Common myeloid progenitor, CD34-positive (primary cell): ENCODE measurements around the gene ANKS1A.

ENCODE experiments used
- CTCF ChIA-PET: fragments of 350-600 bp; sonication (Branson Sonifier 250); formaldehyde crosslinking; loops from one replicate; lab custom pipeline; 2021; ENCODE audit warnings: antibody characterized with exemption; lab: Charles Lee
- POLR2A ChIA-PET: fragments of 350-600 bp; sonication (Branson Sonifier 250); formaldehyde crosslinking; loops from one replicate; lab custom pipeline; 2021; ENCODE audit warnings: antibody characterized with exemption; lab: Charles Lee
- DNase-seq, 3 donors: peaks; one replicate each; pipeline versions ENCODE4 v3.0.0 to v3.0.0-alpha.2; 2013
- H3K27ac ChIP-seq, 2 experiments: 1 replicate in 1 of 2; 2 replicates in 1 of 2; pipeline ENCODE4 v1.7.0; 2013; ENCODE audit warnings: inconsistent platforms in 2 of 2, low read length in 2 of 2, mild to moderate bottlenecking in 2 of 2, low read depth in 1 of 2, moderate library complexity in 1 of 2; ENCODE audit not compliant: severe bottlenecking in 2 of 2, insufficient read depth in 1 of 2, poor library complexity in 1 of 2
- H3K27me3 ChIP-seq, 5 experiments: replicated peaks in 2 of 5; 1 replicate in 3 of 5; 2 replicates in 2 of 5; pipeline versions ENCODE4 v1.6.1 to v1.7.0; 2013; ENCODE audit warnings: low read length in 4 of 5, mild to moderate bottlenecking in 2 of 5, moderate library complexity in 2 of 5, inconsistent platforms in 1 of 5; ENCODE audit not compliant: insufficient read depth in 5 of 5, control insufficient read depth in 4 of 5
- H3K36me3 ChIP-seq, 4 experiments: 1 replicate in 2 of 4; 2 replicates in 2 of 4; pipeline versions ENCODE4 v1.6.1 to v1.7.0; 2013; ENCODE audit warnings: low read length in 3 of 4, control low read depth in 1 of 4, mild to moderate bottlenecking in 1 of 4; ENCODE audit not compliant: control insufficient read depth in 4 of 4, insufficient read depth in 4 of 4
- H3K4me1 ChIP-seq, 4 experiments: 1 replicate in 3 of 4; 2 replicates in 1 of 4; pipeline versions ENCODE4 v1.6.1 to v1.7.1; 2013; ENCODE audit warnings: low read length in 3 of 4, mild to moderate bottlenecking in 3 of 4, control low read depth in 1 of 4, inconsistent platforms in 1 of 4, moderate library complexity in 1 of 4; ENCODE audit not compliant: control insufficient read depth in 4 of 4, insufficient read depth in 4 of 4; ENCODE audit errors: control extremely low read depth in 1 of 4
- H3K4me3 ChIP-seq, 7 experiments: 1 replicate in 4 of 7; 2 replicates in 3 of 7; pipeline versions ENCODE4 v1.5.1 to v1.7.0; 2013; ENCODE audit warnings: mild to moderate bottlenecking in 7 of 7, low read length in 6 of 7, moderate library complexity in 6 of 7, inconsistent platforms in 2 of 7, low read depth in 2 of 7, control low read depth in 1 of 7; ENCODE audit not compliant: insufficient read depth in 4 of 7, control insufficient read depth in 1 of 7; ENCODE audit errors: extremely low read depth in 1 of 7
- H3K9me3 ChIP-seq, 5 experiments: 1 replicate in 4 of 5; 2 replicates in 1 of 5; pipeline versions ENCODE4 v1.6.1 to v1.7.1; 2013; ENCODE audit warnings: low read length in 4 of 5, mild to moderate bottlenecking in 2 of 5, inconsistent platforms in 1 of 5, low read depth in 1 of 5, moderate library complexity in 1 of 5; ENCODE audit not compliant: control insufficient read depth in 4 of 5, insufficient read depth in 2 of 5; ENCODE audit errors: control extremely low read depth in 1 of 5
- WGBS: methylation state at CpG from one replicate; pipeline ENCODE4 v1.1.5; 2013; ENCODE audit not compliant: insufficient coverage; 5-methylcytosine and 5-hydroxymethylcytosine counted together

The ANKS1A gene

DNA sequence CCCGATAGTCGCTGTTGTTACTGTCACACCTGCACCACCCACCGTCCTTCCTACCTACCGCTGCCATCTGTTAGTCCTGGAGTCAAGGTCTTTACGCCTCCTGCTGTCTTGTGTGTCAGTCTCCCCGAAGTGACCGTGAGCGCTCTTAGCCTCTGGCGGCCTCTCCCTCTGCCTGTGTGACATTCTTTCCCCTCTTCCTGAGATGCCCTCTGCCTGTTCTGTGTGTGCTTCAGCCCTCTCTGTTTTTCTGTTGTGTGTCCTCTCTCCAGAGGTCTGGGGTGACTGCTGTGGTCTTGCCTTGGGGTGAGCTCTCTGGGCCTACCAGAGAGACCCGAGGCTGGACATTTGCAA, 197.2 kb downstream of the ANKS1A start:
- Histone ChIP-seq H3K36me3 (peaks cover 16 to 70% (median 47%) of the 10 kb centered on the region in 4 experiments), H3K4me3 (no peak overlapping the region), H3K4me1 (peaks cover 0 to 24% (median 21%) of the 10 kb centered on the region in 4 experiments), H3K27me3 (no peaks in the 10 kb centered on the region), H3K9me3 (peaks cover 0 to 2% (median 0%) of the 10 kb centered on the region in 5 experiments), H3K27ac (no peak overlapping the region)
- 98% methylated on average over 9 of the region's 10 CpGs for WGBS
- ChIA-PET POLR2A (no interaction called here), CTCF (no interaction called here)
- no peak for DNase-seq

DNA sequence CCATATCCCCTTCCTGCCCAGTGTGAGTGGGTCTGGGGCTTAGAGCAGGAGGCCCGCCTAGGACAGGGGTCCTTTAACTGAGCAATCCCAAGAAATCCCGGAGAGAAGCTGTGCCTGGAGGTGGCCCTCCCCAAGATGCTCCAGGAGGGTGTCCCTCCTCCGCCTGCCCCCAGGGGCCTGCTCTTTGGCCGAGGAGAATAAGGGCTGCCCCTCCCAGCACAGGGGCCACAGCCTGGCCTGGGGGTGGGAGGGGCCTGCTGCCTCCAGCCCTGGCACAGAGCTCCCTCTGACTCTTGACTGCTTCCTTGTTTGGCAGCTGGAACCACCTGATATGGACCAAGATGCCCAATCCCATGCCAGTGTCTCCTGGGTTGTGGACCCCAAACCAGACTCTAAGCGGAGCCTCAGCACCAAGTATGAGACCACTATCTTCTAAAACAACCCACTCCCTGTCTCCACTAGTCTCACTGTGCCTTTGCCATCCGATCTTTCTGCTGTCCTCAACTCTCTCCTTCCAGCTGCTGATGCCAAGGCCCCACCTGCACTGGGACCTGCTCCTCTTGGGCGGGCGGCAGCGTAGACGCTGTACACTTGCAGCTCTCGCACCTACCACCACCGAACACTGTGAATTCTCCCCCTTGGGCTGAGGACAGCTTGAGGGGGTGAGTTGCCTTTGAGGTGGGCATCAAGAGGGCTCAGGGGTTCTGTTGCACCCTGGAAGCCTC, 197.7 kb downstream of the ANKS1A start:
- Histone ChIP-seq H3K27ac (no peak overlapping the region), H3K36me3 (peaks cover 16 to 72% (median 46%) of the 10 kb centered on the region in 4 experiments), H3K27me3 (no peaks in the 10 kb centered on the region), H3K9me3 (peaks cover 0 to 2% (median 0%) of the 10 kb centered on the region in 5 experiments), H3K4me3 (no peak overlapping the region), H3K4me1 (peaks cover 0 to 18% (median 15%) of the 10 kb centered on the region in 4 experiments)
- CTCF ChIA-PET = no interaction called here
- no peak for DNase-seq
- POLR2A ChIA-PET = no interaction called here
- WGBS = 96% methylated on average over 8 of the region's 12 CpGs

DNA sequence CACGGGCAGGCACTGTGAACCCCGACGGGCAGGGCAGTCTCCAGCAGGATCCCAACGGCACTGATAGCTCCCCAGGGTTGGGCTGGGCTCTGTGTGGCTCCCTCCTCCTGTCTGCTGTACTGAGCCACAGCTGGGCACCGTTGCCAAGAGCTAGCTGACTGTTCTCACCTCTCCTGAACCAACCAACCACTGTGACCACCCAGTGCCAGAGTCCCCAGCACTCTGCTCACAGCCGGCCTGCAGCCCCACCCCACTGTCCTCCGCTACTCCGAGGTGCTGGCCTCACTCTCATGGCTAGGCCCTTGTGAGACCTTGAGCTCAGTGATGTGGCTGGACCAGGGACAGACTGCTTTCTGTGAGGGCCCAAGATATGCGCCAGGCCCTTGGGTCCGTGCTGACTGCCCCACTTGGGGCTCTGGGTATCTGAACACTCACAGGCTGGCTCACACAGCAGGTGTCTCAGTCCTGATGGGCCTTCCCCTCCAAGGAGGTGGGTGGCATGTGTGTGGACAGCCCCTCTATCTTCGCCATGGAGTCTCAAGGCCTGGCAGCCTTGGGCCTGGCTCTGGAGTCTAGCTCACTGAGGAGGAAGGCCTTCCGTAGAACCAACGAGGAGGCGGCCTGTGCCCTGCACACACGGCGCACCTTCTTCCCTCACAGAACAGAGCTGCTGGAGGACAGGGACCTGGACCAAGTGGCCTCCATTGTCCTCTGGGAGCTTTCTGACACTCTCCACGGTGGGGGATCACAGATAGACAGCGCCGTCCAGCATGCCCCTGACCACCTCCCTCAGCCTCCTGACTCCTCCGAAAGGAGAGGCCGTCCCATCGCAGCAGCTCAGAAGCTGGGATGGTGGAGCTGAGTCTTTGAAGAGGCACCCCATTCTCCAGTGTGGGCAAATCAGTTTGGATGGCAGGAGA, 198.6 kb downstream of the ANKS1A start:
- no peak for DNase-seq
- no peaks in the 10 kb centered on the region for H3K27me3 ChIP-seq
- peaks cover 16 to 66% (median 41%) of the 10 kb centered on the region in 4 experiments for H3K36me3 ChIP-seq
- ChIA-PET CTCF (no interaction called here), POLR2A (no interaction called here)
- H3K27ac ChIP-seq = no peak overlapping the region
- peaks cover 0 to 12% (median 9%) of the 10 kb centered on the region in 4 experiments for H3K4me1 ChIP-seq
- 99% methylated on average over 19 of the region's 22 CpGs for WGBS
- H3K4me3 ChIP-seq = no peak overlapping the region
- peaks cover 0 to 2% (median 0%) of the 10 kb centered on the region in 5 experiments for H3K9me3 ChIP-seq

DNA sequence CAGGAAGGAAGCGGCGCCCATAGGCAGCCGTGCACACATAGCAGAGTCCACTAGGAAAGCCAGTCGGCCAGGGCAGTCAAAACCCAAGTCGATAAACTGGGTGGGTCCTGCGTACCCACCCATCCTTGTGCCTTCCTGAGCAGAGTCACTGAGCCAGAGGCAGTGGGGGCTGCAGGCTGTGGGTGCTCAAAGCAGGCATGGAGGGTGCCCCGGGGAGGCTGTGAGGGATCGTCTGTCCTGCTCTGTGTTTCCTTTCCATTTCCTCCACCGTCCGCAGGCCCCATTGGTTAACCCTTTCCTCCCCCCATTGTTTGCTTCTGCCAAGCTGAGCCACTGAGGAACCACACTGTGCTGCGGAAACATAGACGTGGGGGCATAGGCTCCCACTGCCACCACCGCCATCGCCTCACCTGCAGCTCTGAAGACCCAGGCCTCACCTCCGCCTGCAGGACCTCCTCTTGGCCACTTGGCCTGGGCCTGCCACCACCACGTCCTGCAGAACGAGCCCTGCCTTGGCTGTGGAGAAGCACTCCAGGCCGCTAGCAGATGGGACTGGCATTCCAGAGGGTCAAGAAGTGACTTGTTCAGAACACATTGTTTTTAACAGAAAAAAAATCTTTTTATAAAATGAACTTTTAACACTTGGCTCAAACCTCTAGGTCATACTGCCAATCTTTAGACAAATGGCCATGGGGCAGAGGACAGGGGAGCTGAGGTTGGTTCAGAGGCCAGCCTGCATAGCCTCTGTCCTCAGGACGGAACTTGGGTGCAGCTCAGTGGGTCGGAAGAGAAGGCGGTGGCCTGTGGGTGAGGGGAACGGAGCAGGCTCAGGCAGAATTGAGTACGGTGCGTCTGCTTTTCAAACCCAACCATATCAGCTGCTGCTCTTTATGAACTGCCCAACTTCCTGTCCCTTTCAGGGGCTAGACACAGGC, 199.5 kb downstream of the ANKS1A start:
- ChIA-PET POLR2A (interaction anchor here (0.5 kb wide), 1 partner anchor 16 kb away, joined by 4 read pairs; no protein-coding TSS in a partner anchor), CTCF (no interaction called here)
- Histone ChIP-seq H3K27me3 (no peaks in the 10 kb centered on the region), H3K4me3 (no peak overlapping the region), H3K4me1 (peaks cover 0 to 12% (median 9%) of the 10 kb centered on the region in 4 experiments), H3K9me3 (peaks cover 0 to 2% (median 0%) of the 10 kb centered on the region in 5 experiments), H3K36me3 (peaks cover 12 to 57% (median 36%) of the 10 kb centered on the region in 4 experiments), H3K27ac (no peak overlapping the region)
- DNase-seq = no peak
- WGBS = 89% methylated on average over 22 of the region's 24 CpGs

DNA sequence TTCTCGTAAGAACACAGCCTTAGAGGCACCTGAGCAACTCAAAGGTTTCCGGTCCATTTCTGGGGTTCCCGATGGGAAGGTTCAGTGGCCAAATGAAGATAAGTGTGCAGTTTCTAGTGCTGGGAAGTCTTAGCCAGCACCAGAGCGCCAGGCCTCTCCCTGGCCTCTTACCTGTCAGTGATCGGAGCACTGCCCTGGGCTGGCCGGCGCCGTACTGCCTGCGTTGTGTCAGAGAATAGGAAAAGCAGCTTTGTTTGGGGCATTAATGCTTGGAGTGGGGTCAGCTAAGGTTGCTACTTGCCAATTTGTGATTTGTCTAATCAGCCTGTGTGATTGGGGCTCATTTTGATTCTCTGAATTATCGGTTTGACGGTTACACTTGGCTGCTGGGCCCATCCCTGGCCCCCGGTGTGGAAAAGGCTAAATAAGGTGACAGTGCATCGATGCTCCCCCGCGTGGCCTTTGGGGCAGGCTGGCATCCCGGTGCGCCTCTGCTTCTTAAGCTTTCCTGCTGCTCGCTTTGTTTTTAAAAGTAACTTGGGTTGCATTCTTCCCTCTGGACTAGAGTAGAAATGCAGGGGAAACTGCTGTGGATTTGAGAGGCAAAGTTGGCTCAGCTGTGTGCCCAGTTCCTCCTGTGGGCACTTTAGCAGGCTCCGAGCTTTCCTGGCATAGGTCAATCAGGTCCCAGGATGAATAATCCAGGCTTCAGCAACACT, 200.3 kb downstream of the ANKS1A start:
- Histone ChIP-seq H3K4me1 (peaks cover 0 to 12% (median 8%) of the 10 kb centered on the region in 4 experiments), H3K27me3 (no peaks in the 10 kb centered on the region), H3K36me3 (peaks cover 10 to 50% (median 32%) of the 10 kb centered on the region in 4 experiments), H3K9me3 (peaks cover 0 to 2% (median 0%) of the 10 kb centered on the region in 5 experiments), H3K4me3 (no peak overlapping the region), H3K27ac (no peak overlapping the region)
- ChIA-PET CTCF (interaction anchor here (1.0 to 1.5 kb wide), 3 partner anchors 13 to 50 kb away, joined by 3 to 6 read pairs (median 5); no protein-coding TSS in a partner anchor), POLR2A (no interaction called here)
- 98% methylated on average over 18 of the region's 19 CpGs for WGBS
- DNase-seq = no peak

DNA sequence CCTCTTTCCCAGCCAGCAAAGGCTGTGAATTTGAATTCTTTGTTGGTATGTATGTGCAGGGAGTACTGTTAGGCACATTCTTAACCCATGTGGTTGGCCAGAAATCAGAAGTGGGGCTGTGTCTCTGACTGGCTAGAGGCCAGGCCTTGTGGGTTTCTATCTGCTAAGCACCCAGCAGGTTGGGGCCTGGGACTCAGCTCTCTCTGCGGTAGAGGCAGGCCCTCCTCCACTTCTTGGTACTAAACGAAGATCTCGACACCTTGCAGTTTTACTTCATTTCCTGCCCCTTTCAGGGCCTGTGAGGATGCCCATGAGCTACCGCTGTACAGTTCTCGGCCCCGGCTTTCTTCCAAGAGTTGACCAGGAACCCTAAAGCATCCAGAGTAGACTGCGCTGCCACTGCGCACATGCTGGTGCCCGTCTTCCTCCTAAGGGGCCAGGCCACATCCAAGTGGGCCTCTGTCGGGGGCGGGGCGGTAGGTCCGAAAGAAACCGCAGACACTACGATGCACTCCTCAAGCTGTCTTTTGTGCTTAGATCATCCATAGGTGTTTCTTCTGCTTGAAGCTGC, 201.0 kb downstream of the ANKS1A start:
- Histone ChIP-seq H3K4me3 (no peak overlapping the region), H3K4me1 (peaks cover 0 to 12% (median 6%) of the 10 kb centered on the region in 4 experiments), H3K36me3 (peaks cover 6 to 45% (median 29%) of the 10 kb centered on the region in 4 experiments), H3K27ac (no peak overlapping the region), H3K9me3 (peaks cover 0 to 2% (median 0%) of the 10 kb centered on the region in 5 experiments), H3K27me3 (no peaks in the 10 kb centered on the region)
- POLR2A ChIA-PET = no interaction called here
- CTCF ChIA-PET = interaction anchor here (1.0 to 1.5 kb wide), 3 partner anchors 13 to 50 kb away, joined by 3 to 6 read pairs (median 5); no protein-coding TSS in a partner anchor
- DNase-seq = peak; percentile 54 to 90 (median 88)
- WGBS = 66% methylated on average over 15 of the region's 15 CpGs
